ENCODE data around the gene IL17RB. TPM values are rescaled to one million over a fixed set of nuclear protein-coding genes. Genes with fewer than 3 reads are reported as not detected.

The IL17RB gene
- total RNA-seq, 1 experiment from 2014 or later, result 9.8 TPM

DNA sequence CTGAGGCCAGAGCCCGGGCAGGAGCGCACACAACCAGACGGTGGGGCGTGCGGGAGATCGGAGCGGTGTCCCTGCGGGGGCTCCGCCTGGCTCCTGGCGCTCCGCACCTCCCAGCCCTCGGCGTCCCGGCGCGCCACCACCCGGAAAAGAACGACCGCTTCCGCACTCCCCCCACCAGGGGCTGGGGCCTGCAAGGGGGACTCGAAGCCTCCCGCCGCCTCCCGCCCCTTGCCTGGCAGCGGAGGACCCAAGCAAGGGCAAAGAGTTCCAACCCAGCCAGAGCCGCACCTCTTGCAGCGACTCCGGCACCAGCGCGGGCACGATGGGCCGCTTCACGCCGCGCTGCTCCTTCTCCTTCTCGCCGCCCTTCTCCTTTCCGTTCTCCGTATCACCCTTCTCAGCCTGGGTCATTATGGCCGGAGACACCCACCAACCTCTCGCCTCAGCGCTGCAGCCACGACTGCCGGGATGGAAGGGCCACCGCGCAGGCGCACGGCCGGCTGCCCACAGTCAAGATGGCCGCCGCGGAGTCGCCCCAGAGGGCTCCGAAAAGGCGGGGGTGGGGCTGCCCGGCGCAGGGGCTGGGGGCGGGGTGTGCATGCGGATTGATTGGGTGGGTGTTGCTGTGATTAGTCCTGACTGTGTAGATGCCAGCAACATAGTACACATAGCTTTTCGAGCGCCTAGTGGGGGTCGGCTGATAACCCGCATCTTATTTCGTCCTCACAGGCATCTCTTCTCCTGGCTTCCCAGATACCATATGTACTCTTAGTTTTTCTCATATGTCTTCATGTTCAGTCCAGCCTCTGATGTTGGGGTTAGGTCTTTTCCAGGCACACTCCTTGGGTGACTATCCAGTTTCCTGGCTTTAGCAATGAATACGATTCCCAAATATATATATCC, 35.6 kb downstream of the IL17RB start, which contains the start of gene ACTR8:
Gene ACTR8 (minus strand): TSS at position 462 of the 903 bp plus-strand sequence. CDS start 51 bp downstream, at position 411.
- Histone ChIP-seq H3T11ph (ENCODE audit: low read length) (no peak within 1 kb of the TSS), H3K9ac (ENCODE audit: extremely low read depth, insufficient read length, low read length) (peak within 1 kb of the TSS; percentile 90), H4K91ac (ENCODE audit: insufficient read length, low read depth, low read length) (no peak within 1 kb of the TSS), H2BK20ac (ENCODE audit: low read depth, low read length, poor library complexity, severe bottlenecking) (no peak within 1 kb of the TSS), H3K14ac (ENCODE audit: insufficient read depth, low read length) (peak within 1 kb of the TSS; percentile 98), H3K18ac (ENCODE audit: insufficient read length, low read depth, low read length) (peak within 1 kb of the TSS; percentile 96), H3K4ac (ENCODE audit: low read depth, low read length) (no peak within 1 kb of the TSS), H3K27me3 (ENCODE audit: insufficient read depth, low read length) (no peaks in the 10 kb centered on the region), H2BK15ac (ENCODE audit: low read depth, low read length) (no peak within 1 kb of the TSS), H2BK12ac (ENCODE audit: insufficient read length, low read depth, low read length) (no peak within 1 kb of the TSS), H4K5ac (ENCODE audit: insufficient read length, low read depth, low read length) (no peak within 1 kb of the TSS), H3K27ac (ENCODE audit: insufficient read length, low read depth, low read length) (no peak within 1 kb of the TSS), H2AFZ (ENCODE audit: low read length) (no peak within 1 kb of the TSS), H3K56ac (ENCODE audit: insufficient read length, low read depth, low read length) (no peak within 1 kb of the TSS), H3K79me1 (ENCODE audit: insufficient read depth, low read depth, low read length, poor library complexity, severe bottlenecking) (no peaks in the 10 kb centered on the region), H4K20me1 (ENCODE audit: control insufficient read depth, insufficient read depth, insufficient read length) (no peaks in the 10 kb centered on the region), H2BK120ac (ENCODE audit: low read depth, low read length, poor library complexity, severe bottlenecking) (no peak within 1 kb of the TSS), H3K23ac (ENCODE audit: insufficient read length, low read depth, low read length) (no peak within 1 kb of the TSS), H3K4me2 (ENCODE audit: insufficient read depth, insufficient read length, low read length) (peak within 1 kb of the TSS; percentile 86), H3K9me3 (ENCODE audit: control insufficient read depth, low read depth, low read length) (no peaks in the 10 kb centered on the region), H3K4me1 (ENCODE audit: insufficient read depth, low read length) (peaks cover 5% of the 10 kb centered on the region; the same call in 1 of the 2 replicates), H2AK5ac (ENCODE audit: insufficient read length, low read length) (no peak within 1 kb of the TSS), H3K23me2 (ENCODE audit: insufficient read length, low read depth, low read length, poor library complexity, severe bottlenecking) (peaks cover 9% of the 10 kb centered on the region), H2BK5ac (ENCODE audit: insufficient read length, low read length) (no peak within 1 kb of the TSS), H3K79me2 (ENCODE audit: insufficient read depth, low read length) (no peaks in the 10 kb centered on the region), H4K8ac (replicated peaks; ENCODE audit: insufficient read length, low read depth, low read length) (no peak within 1 kb of the TSS)
- TF ChIP-seq, protein P1, sequence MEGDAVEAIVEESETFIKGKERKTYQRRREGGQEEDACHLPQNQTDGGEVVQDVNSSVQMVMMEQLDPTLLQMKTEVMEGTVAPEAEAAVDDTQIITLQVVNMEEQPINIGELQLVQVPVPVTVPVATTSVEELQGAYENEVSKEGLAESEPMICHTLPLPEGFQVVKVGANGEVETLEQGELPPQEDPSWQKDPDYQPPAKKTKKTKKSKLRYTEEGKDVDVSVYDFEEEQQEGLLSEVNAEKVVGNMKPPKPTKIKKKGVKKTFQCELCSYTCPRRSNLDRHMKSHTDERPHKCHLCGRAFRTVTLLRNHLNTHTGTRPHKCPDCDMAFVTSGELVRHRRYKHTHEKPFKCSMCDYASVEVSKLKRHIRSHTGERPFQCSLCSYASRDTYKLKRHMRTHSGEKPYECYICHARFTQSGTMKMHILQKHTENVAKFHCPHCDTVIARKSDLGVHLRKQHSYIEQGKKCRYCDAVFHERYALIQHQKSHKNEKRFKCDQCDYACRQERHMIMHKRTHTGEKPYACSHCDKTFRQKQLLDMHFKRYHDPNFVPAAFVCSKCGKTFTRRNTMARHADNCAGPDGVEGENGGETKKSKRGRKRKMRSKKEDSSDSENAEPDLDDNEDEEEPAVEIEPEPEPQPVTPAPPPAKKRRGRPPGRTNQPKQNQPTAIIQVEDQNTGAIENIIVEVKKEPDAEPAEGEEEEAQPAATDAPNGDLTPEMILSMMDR (conservative IDR thresholded peaks at IDR 0.05), result peak; percentile 41; the same call in 2 of the 3 replicates
- no CpG with 5 or more reads among the region's 65 CpGs for WGBS (ENCODE audit: extremely low coverage, insufficient read length, low lambda C conversion rate)
- H3K4me1 Mint-ChIP-seq, result peaks cover 11 to 12% of the 10 kb centered on the region in 2 experiments
- DNase-seq, result peak; percentile 93
- no peaks in the 10 kb centered on the region for H3K27me3 Mint-ChIP-seq (ENCODE audit: low read depth)
- peak within 1 kb of the TSS; percentile 96 to 99 for H3K4me3 Mint-ChIP-seq
- H3K27ac Mint-ChIP-seq, result peak within 1 kb of the TSS; percentile 97 to 98 (median 98)
- H3K9me3 Mint-ChIP-seq, result no peaks in the 10 kb centered on the region
- peaks cover 17 to 44% (median 44%) of the 10 kb centered on the region in 3 experiments; a peak in 6 of 7 replicates for H3K36me3 Mint-ChIP-seq (ENCODE audit: insufficient read depth in 1 of 3, low read depth in 3 of 3)

Measured in H9 (cell line).